OCI-LY1 (cell line): ENCODE results near the gene S100A1.

Experiments
- H2AFZ ChIP-seq: fragments of 200-600 bp; sonication (generic), shearing (Covaris generic); 2 replicates; pipeline ENCODE4 v1.6.0; 2014; ENCODE audit warnings: antibody characterized with exemption, mild to moderate bottlenecking, low read length
- H3F3A ChIP-seq: fragments of 200-600 bp; sonication (generic), shearing (Covaris generic); 2 replicates; pipeline ENCODE4 v1.6.0; 2014; ENCODE audit warnings: mild to moderate bottlenecking, antibody characterized with exemption, low read length, moderate library complexity; ENCODE audit not compliant: insufficient read depth
- H3K27ac ChIP-seq: fragments of 200-600 bp; sonication (generic); 2 replicates; pipeline ENCODE4 v1.5.1; 2014; ENCODE audit warnings: low read length, mixed run types, mild to moderate bottlenecking, low read depth; ENCODE audit not compliant: poor library complexity, severe bottlenecking
- H3K27me3 ChIP-seq: fragments of 200-600 bp; sonication (generic); 2 replicates; pipeline ENCODE4 v1.6.0; 2014; ENCODE audit warnings: antibody characterized with exemption, mild to moderate bottlenecking, low read length, moderate library complexity; ENCODE audit not compliant: insufficient read depth
- H3K36me3 ChIP-seq: fragments of 200-600 bp; sonication (generic); 2 replicates; pipeline ENCODE4 v1.6.1; 2014; ENCODE audit warnings: mild to moderate bottlenecking, antibody characterized with exemption, low read length, moderate library complexity, mixed read lengths; ENCODE audit not compliant: insufficient read depth
- H3K4me1 ChIP-seq: fragments of 200-600 bp; sonication (generic); 2 replicates; pipeline ENCODE4 v1.5.1; 2014; ENCODE audit warnings: mild to moderate bottlenecking, low read length, moderate library complexity; ENCODE audit not compliant: insufficient read depth, severe bottlenecking
- H3K4me2 ChIP-seq: fragments of 200-600 bp; sonication (generic), shearing (Covaris generic); 2 replicates; pipeline ENCODE4 v1.6.1; 2014; ENCODE audit warnings: low read length
- H3K4me3 ChIP-seq: fragments of 200-600 bp; sonication (generic); 2 replicates; pipeline ENCODE4 v1.5.1; 2014; ENCODE audit warnings: low read length, low read depth, mild to moderate bottlenecking, mixed read lengths; ENCODE audit not compliant: poor library complexity, severe bottlenecking
- H3K79me2 ChIP-seq: fragments of 200-600 bp; shearing (Covaris generic); 2 replicates; pipeline ENCODE4 v1.6.1; 2016; ENCODE audit warnings: mixed run types, low read length, mixed read lengths; ENCODE audit not compliant: insufficient read depth
- H3K9ac ChIP-seq: fragments of 200-600 bp; sonication (generic), shearing (Covaris generic); 2 replicates; pipeline ENCODE4 v1.6.1; 2014; ENCODE audit warnings: mild to moderate bottlenecking, low read length, mixed read lengths
- H3K9me2 ChIP-seq: fragments of 200-600 bp; sonication (generic), shearing (Covaris generic); 2 replicates; pipeline ENCODE4 v1.6.1; 2014; ENCODE audit warnings: low read depth, mild to moderate bottlenecking, low read length, mixed read lengths
- H3K9me3 ChIP-seq: fragments of 200-600 bp; shearing (Covaris generic); 2 replicates; pipeline ENCODE4 v1.6.1; 2014; ENCODE audit warnings: low read length, mixed read lengths
- H4K20me1 ChIP-seq: fragments of 200-600 bp; sonication (generic), shearing (Covaris generic); 2 replicates; pipeline ENCODE4 v1.6.0; 2016; ENCODE audit warnings: mild to moderate bottlenecking, low read length; ENCODE audit not compliant: insufficient read depth
- EZH2 ChIP-seq: fragments of 200-600 bp; sonication (generic), shearing (Covaris generic); IDR thresholded peaks from 2 replicates; pipeline ENCODE4 v1.8.0; 2017; ENCODE audit warnings: borderline replicate concordance, mixed run types, mild to moderate bottlenecking, antibody characterized with exemption, low read length, moderate library complexity, mixed read lengths
- TF ChIP-seq, protein P1 (sequence below): fragments of 200-600 bp; sonication (generic), shearing (Covaris generic); IDR thresholded peaks from 2 replicates; pipeline ENCODE4 v1.5.1; 2017; ENCODE audit warnings: mild to moderate bottlenecking, antibody characterized with exemption, low read length, moderate library complexity, mixed read lengths

S100A1 gene

DNA sequence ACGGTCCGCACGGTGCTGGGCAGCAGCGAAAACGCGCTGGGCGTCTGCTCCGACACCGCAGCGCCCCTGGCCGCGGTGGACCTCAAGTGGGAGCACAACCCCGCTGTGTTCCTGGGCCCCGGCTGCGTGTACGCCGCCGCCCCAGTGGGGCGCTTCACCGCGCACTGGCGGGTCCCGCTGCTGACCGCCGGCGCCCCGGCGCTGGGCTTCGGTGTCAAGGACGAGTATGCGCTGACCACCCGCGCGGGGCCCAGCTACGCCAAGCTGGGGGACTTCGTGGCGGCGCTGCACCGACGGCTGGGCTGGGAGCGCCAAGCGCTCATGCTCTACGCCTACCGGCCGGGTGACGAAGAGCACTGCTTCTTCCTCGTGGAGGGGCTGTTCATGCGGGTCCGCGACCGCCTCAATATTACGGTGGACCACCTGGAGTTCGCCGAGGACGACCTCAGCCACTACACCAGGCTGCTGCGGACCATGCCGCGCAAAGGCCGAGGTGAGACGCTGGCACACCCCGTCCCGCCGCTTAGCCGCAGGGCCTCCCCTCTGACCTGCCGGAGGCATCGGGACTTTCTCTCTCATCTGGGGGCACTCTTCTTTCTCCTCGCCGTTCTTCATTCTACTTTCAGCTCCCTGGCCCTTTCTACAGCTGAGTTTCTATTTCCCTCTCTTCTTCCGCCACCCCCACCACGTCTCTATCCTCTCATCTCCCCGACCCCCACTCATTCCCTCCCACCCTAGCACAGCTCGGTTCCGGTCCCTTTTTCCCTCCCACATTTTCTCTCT is 51.3 kb downstream of the S100A1 start:
- no peaks in the 10 kb centered on the region; the same call in 1 of the 2 replicates for H3K27me3 ChIP-seq
- H3F3A ChIP-seq, result no peaks in the 10 kb centered on the region
- H3K9me3 ChIP-seq, result no peaks in the 10 kb centered on the region
- no peaks in the 10 kb centered on the region for H3K4me1 ChIP-seq
- no peaks in the 10 kb centered on the region for H4K20me1 ChIP-seq
- no peak overlapping the region for H3K27ac ChIP-seq
- H3K9me2 ChIP-seq, result no peaks in the 10 kb centered on the region
- H2AFZ ChIP-seq, result no peak overlapping the region
- H3K4me2 ChIP-seq, result no peak overlapping the region; the same call in 1 of the 2 replicates
- no peak overlapping the region for H3K9ac ChIP-seq
- no peak overlapping the region for H3K4me3 ChIP-seq
- TF ChIP-seq EZH2, result no peak
- TF ChIP-seq, protein P1, sequence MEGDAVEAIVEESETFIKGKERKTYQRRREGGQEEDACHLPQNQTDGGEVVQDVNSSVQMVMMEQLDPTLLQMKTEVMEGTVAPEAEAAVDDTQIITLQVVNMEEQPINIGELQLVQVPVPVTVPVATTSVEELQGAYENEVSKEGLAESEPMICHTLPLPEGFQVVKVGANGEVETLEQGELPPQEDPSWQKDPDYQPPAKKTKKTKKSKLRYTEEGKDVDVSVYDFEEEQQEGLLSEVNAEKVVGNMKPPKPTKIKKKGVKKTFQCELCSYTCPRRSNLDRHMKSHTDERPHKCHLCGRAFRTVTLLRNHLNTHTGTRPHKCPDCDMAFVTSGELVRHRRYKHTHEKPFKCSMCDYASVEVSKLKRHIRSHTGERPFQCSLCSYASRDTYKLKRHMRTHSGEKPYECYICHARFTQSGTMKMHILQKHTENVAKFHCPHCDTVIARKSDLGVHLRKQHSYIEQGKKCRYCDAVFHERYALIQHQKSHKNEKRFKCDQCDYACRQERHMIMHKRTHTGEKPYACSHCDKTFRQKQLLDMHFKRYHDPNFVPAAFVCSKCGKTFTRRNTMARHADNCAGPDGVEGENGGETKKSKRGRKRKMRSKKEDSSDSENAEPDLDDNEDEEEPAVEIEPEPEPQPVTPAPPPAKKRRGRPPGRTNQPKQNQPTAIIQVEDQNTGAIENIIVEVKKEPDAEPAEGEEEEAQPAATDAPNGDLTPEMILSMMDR, result no peak; the same call in 1 of the 2 replicates
- no peaks in the 10 kb centered on the region for H3K36me3 ChIP-seq
- no peaks in the 10 kb centered on the region for H3K79me2 ChIP-seq

DNA sequence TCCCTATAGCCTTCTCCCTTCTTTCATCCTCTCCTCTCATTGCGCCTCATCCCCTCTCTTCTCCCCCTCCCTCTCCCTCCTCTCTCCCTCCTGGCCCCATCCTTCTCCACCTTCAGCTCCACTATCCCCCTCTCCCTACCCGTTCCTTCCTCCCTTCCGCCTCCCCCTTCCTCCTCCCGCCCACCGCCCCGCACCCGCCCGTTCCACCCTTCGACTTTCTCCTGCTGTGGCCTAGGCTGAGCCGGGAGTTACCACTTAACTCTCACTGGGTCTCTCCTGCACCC is 51.8 kb downstream of the S100A1 start:
- H3K4me1 ChIP-seq, result no peaks in the 10 kb centered on the region
- H3K27ac ChIP-seq, result no peak overlapping the region
- no peaks in the 10 kb centered on the region; the same call in 1 of the 2 replicates for H3K27me3 ChIP-seq
- H3K4me3 ChIP-seq, result no peak overlapping the region
- H3K4me2 ChIP-seq, result no peak overlapping the region
- no peaks in the 10 kb centered on the region for H3K79me2 ChIP-seq
- TF ChIP-seq, protein P1, result no peak
- no peak for TF ChIP-seq EZH2
- no peaks in the 10 kb centered on the region for H4K20me1 ChIP-seq
- no peaks in the 10 kb centered on the region for H3F3A ChIP-seq
- H3K9me2 ChIP-seq, result no peaks in the 10 kb centered on the region
- no peak overlapping the region for H3K9ac ChIP-seq
- H3K9me3 ChIP-seq, result no peaks in the 10 kb centered on the region
- H3K36me3 ChIP-seq, result no peaks in the 10 kb centered on the region
- H2AFZ ChIP-seq, result no peak overlapping the region
